Hepatocyte (in vitro differentiated cells): Measurements from ENCODE around the gene EPHA6. TPM values are rescaled to one million over a fixed set of nuclear protein-coding genes. Genes with fewer than 3 reads are reported as not detected.

Source experiments
- DNase-seq: peaks from one replicate; pipeline ENCODE4 v3.0.0-alpha.2; 2016; ENCODE audit warnings: low spot score
- H2AFZ ChIP-seq: fragments of 200-600 bp; sonication (generic); 2 replicates; pipeline ENCODE4 v1.6.0; 2016; ENCODE audit warnings: antibody characterized with exemption, mild to moderate bottlenecking
- H3K27ac ChIP-seq: fragments of 200-600 bp; sonication (generic); 2 replicates; pipeline ENCODE4 v1.5.1; 2016; ENCODE audit warnings: mild to moderate bottlenecking
- H3K27me3 ChIP-seq: fragments of 200-600 bp; sonication (generic); 2 replicates; pipeline ENCODE4 v1.6.1; 2016
- H3K36me3 ChIP-seq: fragments of 200-600 bp; sonication (generic); replicated peaks from 2 replicates; pipeline ENCODE4 v1.5.1; 2016; ENCODE audit warnings: low read depth; ENCODE audit not compliant: insufficient read depth
- H3K4me1 ChIP-seq: fragments of 200-600 bp; sonication (generic); 2 replicates; pipeline ENCODE4 v1.5.1; 2016; ENCODE audit warnings: mild to moderate bottlenecking, moderate library complexity; ENCODE audit not compliant: insufficient read depth
- H3K4me2 ChIP-seq: fragments of 200-600 bp; sonication (generic); 2 replicates; pipeline ENCODE4 v1.6.0; 2016
- H3K4me3 ChIP-seq: fragments of 200-600 bp; sonication (generic); 2 replicates; pipeline ENCODE4 v1.5.1; 2016; ENCODE audit warnings: mild to moderate bottlenecking
- H3K79me2 ChIP-seq: fragments of 200-600 bp; sonication (generic); 2 replicates; pipeline ENCODE4 v1.6.0; 2017; ENCODE audit warnings: mild to moderate bottlenecking
- H3K9me2 ChIP-seq: fragments of 200-600 bp; sonication (generic); replicated peaks from 2 replicates; pipeline ENCODE4 v1.6.0; 2017; ENCODE audit warnings: mild to moderate bottlenecking; ENCODE audit not compliant: insufficient read depth
- H3K9me3 ChIP-seq: fragments of 200-600 bp; sonication (generic); 2 replicates; pipeline ENCODE4 v1.5.1; 2016; ENCODE audit warnings: low read depth, mild to moderate bottlenecking
- H4K20me1 ChIP-seq: fragments of 200-600 bp; sonication (generic); 2 replicates; pipeline ENCODE4 v1.6.0; 2016; ENCODE audit warnings: mild to moderate bottlenecking; ENCODE audit not compliant: insufficient read depth, poor library complexity, severe bottlenecking
- CTCF ChIP-seq: fragments of 200-600 bp; sonication (generic); IDR thresholded peaks from 2 replicates; pipeline ENCODE4 v1.5.1; 2016; ENCODE audit warnings: antibody characterized with exemption, mild to moderate bottlenecking; ENCODE audit not compliant: poor library complexity
- EZH2 ChIP-seq: fragments of 200-600 bp; sonication (generic); IDR thresholded peaks from 2 replicates; pipeline ENCODE4 v1.6.1; 2016; ENCODE audit warnings: antibody characterized with exemption, mild to moderate bottlenecking, borderline replicate concordance
- EZH2phosphoT487 ChIP-seq: fragments of 200-600 bp; sonication (generic); IDR thresholded peaks from one replicate; pipeline ENCODE4 v1.6.1; 2018; ENCODE audit warnings: antibody characterized with exemption, mild to moderate bottlenecking, low read depth, moderate library complexity; ENCODE audit not compliant: unreplicated experiment, severe bottlenecking
- WGBS: methylation state at CpG from one replicate; pipeline ENCODE4 v1.1.6; 2016; ENCODE audit warnings: low lambda C conversion rate; ENCODE audit errors: missing lambda C conversion rate; 5-methylcytosine and 5-hydroxymethylcytosine counted together
- polyA plus RNA-seq: library from polyadenylated mRNA; unstranded; fragments of >200 nt; fragmentation: Nextera tagmentation; extraction: Ambion mirVana; gene quantifications from 2 replicates; pipeline ENCODE4 v1.2.1, GENCODE V29; 2016
- total RNA-seq: library from RNA; depleted of rRNA; stranded (reverse); fragments of >200 nt; gene quantifications from 2 replicates; pipeline ENCODE4 v1.2.3, GENCODE V29; 2014

Gene EPHA6
- total and polyA plus RNA-seq, 2 experiments from 2014 or later = 3.4 to 16.7 TPM

- Histone ChIP-seq H2AFZ (no peak overlapping the region), H3K27me3 (no peaks in the 10 kb centered on the region), H3K36me3 (no peaks in the 10 kb centered on the region), H3K79me2 (no peaks in the 10 kb centered on the region), H3K9me3 (no peaks in the 10 kb centered on the region), H3K4me1 (no peaks in the 10 kb centered on the region), H3K4me3 (no peak overlapping the region), H3K9me2 (no peaks in the 10 kb centered on the region), H4K20me1 (no peaks in the 10 kb centered on the region), H3K27ac (no peak overlapping the region), H3K4me2 (no peak overlapping the region)
- 92% methylated on average over 4 of the region's 4 CpGs for WGBS
- DNase-seq = no peak
- TF ChIP-seq EZH2phosphoT487 = no peak
- TF ChIP-seq CTCF = no peak
- no peak for TF ChIP-seq EZH2
These were observed 145.7 kb downstream of the EPHA6 start for GRCh38 chr3:96959901-96960641.

DNA sequence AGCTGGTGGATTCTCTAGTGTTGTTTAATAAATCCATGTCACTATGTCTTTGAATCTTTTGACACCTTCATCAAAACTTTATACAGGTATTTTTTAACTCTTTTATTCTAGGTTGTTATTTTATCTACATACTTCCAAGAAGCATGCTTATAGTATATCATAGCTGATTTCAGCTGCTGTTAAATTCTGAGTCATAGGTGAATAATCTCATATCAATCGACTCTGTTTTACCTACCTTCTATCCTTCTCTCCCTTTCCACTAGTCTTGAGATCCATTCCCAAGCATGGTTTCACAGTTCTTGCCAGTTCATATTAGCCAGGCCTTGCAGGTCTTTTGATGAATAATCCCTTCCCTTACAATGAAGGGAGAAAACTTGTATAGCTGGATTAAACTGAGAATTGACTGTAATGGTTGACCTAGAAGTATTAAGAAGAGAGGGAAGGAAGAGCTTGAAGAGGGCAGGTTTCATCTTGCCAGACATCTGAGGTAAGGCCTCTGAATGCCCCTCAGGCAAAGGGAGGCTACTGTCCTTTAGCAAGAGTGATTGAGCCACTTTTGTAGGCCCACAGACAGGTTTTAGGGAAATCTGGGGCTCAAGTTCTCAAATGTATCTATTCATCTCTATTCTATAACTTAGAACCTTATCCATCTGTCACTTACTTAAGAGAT is 146.4 kb downstream of the EPHA6 start:
- Histone ChIP-seq H3K9me2 (no peaks in the 10 kb centered on the region), H3K36me3 (no peaks in the 10 kb centered on the region), H3K79me2 (no peaks in the 10 kb centered on the region), H3K4me2 (no peak overlapping the region), H3K27ac (no peak overlapping the region), H3K27me3 (no peaks in the 10 kb centered on the region), H3K4me1 (no peaks in the 10 kb centered on the region), H3K4me3 (no peak overlapping the region), H3K9me3 (no peaks in the 10 kb centered on the region), H2AFZ (no peak overlapping the region), H4K20me1 (no peaks in the 10 kb centered on the region)
- DNase-seq = no peak
- TF ChIP-seq EZH2 = no peak
- TF ChIP-seq CTCF = no peak
- no peak for TF ChIP-seq EZH2phosphoT487
- 81% methylated on average over 1 of the region's 1 CpG for WGBS

DNA sequence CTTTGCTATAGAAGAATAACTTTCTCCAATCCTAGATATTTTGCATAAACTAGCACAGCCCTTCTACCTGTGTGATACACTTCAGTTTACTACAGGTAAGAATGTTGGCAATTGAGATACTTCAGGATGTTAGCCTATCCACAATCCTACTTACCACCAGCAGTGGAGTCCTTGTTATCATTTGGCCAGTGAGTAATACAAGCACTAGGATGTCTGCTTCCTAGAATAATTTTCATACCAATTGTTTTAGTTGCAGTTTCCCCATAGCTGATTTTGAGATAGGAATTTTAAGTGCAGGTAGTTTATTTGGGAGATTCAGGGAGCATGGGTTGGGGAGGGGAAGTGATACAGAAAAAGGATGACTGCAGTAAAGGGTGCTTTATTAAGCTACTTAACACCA is 147.2 kb downstream of the EPHA6 start:
- H3K4me2 ChIP-seq = no peak overlapping the region
- no peak overlapping the region for H2AFZ ChIP-seq
- no peak for DNase-seq
- H3K27me3 ChIP-seq = no peaks in the 10 kb centered on the region
- H3K9me3 ChIP-seq = no peaks in the 10 kb centered on the region
- no peak overlapping the region for H3K4me3 ChIP-seq
- H3K9me2 ChIP-seq = no peaks in the 10 kb centered on the region
- no peaks in the 10 kb centered on the region for H4K20me1 ChIP-seq
- H3K27ac ChIP-seq = no peak overlapping the region
- H3K79me2 ChIP-seq = no peaks in the 10 kb centered on the region
- no peaks in the 10 kb centered on the region for H3K4me1 ChIP-seq
- H3K36me3 ChIP-seq = no peaks in the 10 kb centered on the region
- TF ChIP-seq EZH2phosphoT487 (no peak), CTCF (no peak), EZH2 (no peak)
